22Rv1 (cell line): Measurements from ENCODE around the gene TEX11.

ENCODE experiments used
- ZFX ChIP-seq: fragments of 450-650 bp; IDR thresholded peaks from 2 replicates; pipeline ENCODE4 v1.6.1; 2017; ENCODE audit warnings: antibody characterized with exemption, borderline replicate concordance
- TF ChIP-seq, protein P1 (sequence below): fragments of 450-650 bp; IDR thresholded peaks from 2 replicates; pipeline ENCODE4 v1.5.1; 2017; ENCODE audit warnings: mild to moderate bottlenecking

GRCh38 chrX:70500826-70501225, 407.7 kb downstream of the TEX11 start:
- TF ChIP-seq, protein P1, sequence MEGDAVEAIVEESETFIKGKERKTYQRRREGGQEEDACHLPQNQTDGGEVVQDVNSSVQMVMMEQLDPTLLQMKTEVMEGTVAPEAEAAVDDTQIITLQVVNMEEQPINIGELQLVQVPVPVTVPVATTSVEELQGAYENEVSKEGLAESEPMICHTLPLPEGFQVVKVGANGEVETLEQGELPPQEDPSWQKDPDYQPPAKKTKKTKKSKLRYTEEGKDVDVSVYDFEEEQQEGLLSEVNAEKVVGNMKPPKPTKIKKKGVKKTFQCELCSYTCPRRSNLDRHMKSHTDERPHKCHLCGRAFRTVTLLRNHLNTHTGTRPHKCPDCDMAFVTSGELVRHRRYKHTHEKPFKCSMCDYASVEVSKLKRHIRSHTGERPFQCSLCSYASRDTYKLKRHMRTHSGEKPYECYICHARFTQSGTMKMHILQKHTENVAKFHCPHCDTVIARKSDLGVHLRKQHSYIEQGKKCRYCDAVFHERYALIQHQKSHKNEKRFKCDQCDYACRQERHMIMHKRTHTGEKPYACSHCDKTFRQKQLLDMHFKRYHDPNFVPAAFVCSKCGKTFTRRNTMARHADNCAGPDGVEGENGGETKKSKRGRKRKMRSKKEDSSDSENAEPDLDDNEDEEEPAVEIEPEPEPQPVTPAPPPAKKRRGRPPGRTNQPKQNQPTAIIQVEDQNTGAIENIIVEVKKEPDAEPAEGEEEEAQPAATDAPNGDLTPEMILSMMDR, result no peak
- TF ChIP-seq ZFX, result no peak
